Tibial nerve (tissue), 4 donors: ENCODE data around the gene FLOT1. TPM values are rescaled to one million over a fixed set of nuclear protein-coding genes. Genes with fewer than 3 reads are reported as not detected.
"Not testable (repeated sequence)": the region's sequence is repeated elsewhere in the genome, so short reads cannot be mapped to it uniquely, and the experiment has no call there.

Experiments
- DNase-seq, 2 donors: peaks; one replicate each; pipeline ENCODE4 v3.0.0-alpha.2; 2019; ENCODE audit warnings: low spot score in 2 of 2
- H3K27ac ChIP-seq, 4 donors: fragments of 200-600 bp; sonication (generic) in 3 of 4; one replicate each; pipeline ENCODE4 v1.5.1; 2017 to 2019; ENCODE audit warnings: mild to moderate bottlenecking in 1 of 4
- H3K27me3 ChIP-seq, 2 donors: fragments of 200-600 bp; sonication (generic) in 1 of 2; one replicate each; pipeline versions ENCODE4 v1.5.1 to v1.6.0; 2017 to 2019
- H3K36me3 ChIP-seq, 3 donors: fragments of 200-600 bp; sonication (generic); one replicate each; pipeline ENCODE4 v1.5.1; 2018 to 2019
- H3K4me1 ChIP-seq, 4 donors: fragments of 200-600 bp; sonication (generic) in 3 of 4; one replicate each; pipeline ENCODE4 v1.5.1; 2017 to 2019
- H3K4me3 ChIP-seq, 4 donors: fragments of 200-600 bp; sonication (generic) in 3 of 4; one replicate each; pipeline ENCODE4 v1.5.1; 2017 to 2019; ENCODE audit warnings: mild to moderate bottlenecking in 1 of 4, moderate library complexity in 1 of 4
- H3K9me3 ChIP-seq, 4 donors: fragments of 200-600 bp; sonication (generic) in 3 of 4; one replicate each; pipeline ENCODE4 v1.5.1; 2017 to 2019
- CTCF ChIP-seq, 5 experiments: fragments of 200-600 bp in 3 of 5; fragments of 450-650 bp in 2 of 5; sonication (generic) in 3 of 5; IDR thresholded peaks; one replicate each; pipeline ENCODE4 v1.5.1; 2016 to 2019; ENCODE audit warnings: antibody characterized with exemption in 5 of 5, mild to moderate bottlenecking in 3 of 5, moderate library complexity in 2 of 5
- EP300 ChIP-seq, 2 donors: sonication (generic); formaldehyde crosslinking; IDR thresholded peaks; one replicate each; pipeline ENCODE4 v1.6.1; 2017; ENCODE audit warnings: antibody characterized with exemption in 2 of 2, mild to moderate bottlenecking in 1 of 2
- POLR2A ChIP-seq, 2 donors: fragments of 450-650 bp; IDR thresholded peaks; one replicate each; pipeline ENCODE4 v1.6.1; 2017; ENCODE audit warnings: antibody characterized with exemption in 2 of 2, mild to moderate bottlenecking in 2 of 2, moderate library complexity in 2 of 2
- WGBS, 2 donors: methylation state at CpG; one replicate each; pipeline ENCODE4 v1.1.5; 2018; 5-methylcytosine and 5-hydroxymethylcytosine counted together
- total RNA-seq, 4 donors: library from RNA; depleted of rRNA; stranded (reverse); fragments of >200 nt; gene quantifications; one replicate each; pipeline ENCODE4 v1.1.0, GENCODE V29; 2016

FLOT1 gene
- total RNA-seq, 4 donors from 2014 or later = 83.1 to 157 (median 94.6) TPM

- 8 to 9% methylated on average over 27 of the region's 27 CpGs for WGBS, 2 donors
- Histone ChIP-seq H3K4me3 (peak overlapping the region; percentile 68 to 85 (median 80)), H3K4me1 (peaks cover 0 to 69% (median 22%) of the 10 kb centered on the region in 4 donors), H3K27me3 (no peaks in the 10 kb centered on the region), H3K36me3 (peaks cover 0 to 46% (median 24%) of the 10 kb centered on the region in 3 donors), H3K9me3 (no peaks in the 10 kb centered on the region), H3K27ac (peak overlapping the region; percentile 66 to 95 (median 93))
- peak; percentile 72 to 88 for DNase-seq
- TF ChIP-seq POLR2A (IDR thresholded peaks at IDR 0.05) (no peak), CTCF (IDR thresholded peaks at IDR 0.05) (peak; percentile 95 to 98 (median 97)), EP300 (IDR thresholded peaks at IDR 0.05) (peak in 1 of 2 donors; percentile 62)
These were observed 20.0 kb downstream of the FLOT1 start for GRCh38 chr6:30722280-30723112.

DNA sequence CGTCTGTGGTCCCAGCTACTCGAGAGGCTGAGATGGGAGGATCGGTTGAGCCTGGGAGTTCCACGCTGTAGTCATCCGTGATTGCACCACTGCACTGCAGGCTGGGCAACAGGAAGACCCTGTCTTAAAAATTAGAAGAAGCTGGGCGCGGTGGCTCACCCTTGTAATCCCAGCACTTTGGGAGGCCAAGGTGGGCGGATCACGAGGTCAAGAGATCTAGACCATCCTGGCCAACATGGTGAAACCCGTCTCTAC is 20.5 kb downstream of the FLOT1 start:
- H3K27ac ChIP-seq = peak overlapping the region; percentile 66 to 95 (median 93)
- not testable (repeated sequence) for H3K9me3 ChIP-seq, H3K27me3 ChIP-seq, DNase-seq
- H3K36me3 ChIP-seq = peaks cover 0 to 41% (median 24%) of the 10 kb centered on the region in 3 donors
- 4 to 5% methylated on average over 10 of the region's 10 CpGs for WGBS, 2 donors
- H3K4me1 ChIP-seq = peaks cover 0 to 64% (median 22%) of the 10 kb centered on the region in 4 donors
- peak overlapping the region; percentile 68 to 85 (median 80) for H3K4me3 ChIP-seq

GRCh38 chr6:30721198-30722024 is 21.1 kb downstream of the FLOT1 start:
- H3K4me3 ChIP-seq = peak overlapping the region; percentile 68 to 95 (median 82)
- H3K27me3 ChIP-seq = no peaks in the 10 kb centered on the region
- 1% methylated on average over 44 to 45 of the region's 71 CpGs for WGBS, 2 donors
- peak overlapping the region; percentile 82 to 99 (median 94) for H3K27ac ChIP-seq
- DNase-seq = peak; percentile 83 to 84
- H3K9me3 ChIP-seq = no peaks in the 10 kb centered on the region
- peaks cover 0 to 37% (median 24%) of the 10 kb centered on the region in 3 donors for H3K36me3 ChIP-seq
- peak; percentile 55 to 78 (median 63) for TF ChIP-seq CTCF (IDR thresholded peaks at IDR 0.05)
- peak; percentile 51 to 83 for TF ChIP-seq EP300 (IDR thresholded peaks at IDR 0.05)
- TF ChIP-seq POLR2A (IDR thresholded peaks at IDR 0.05) = peak in 1 of 2 donors; percentile 58
- peaks cover 0 to 68% (median 24%) of the 10 kb centered on the region in 4 donors for H3K4me1 ChIP-seq

GRCh38 chr6:30720738-30721197 is 21.7 kb downstream of the FLOT1 start:
- H3K4me3 ChIP-seq = peak overlapping the region; percentile 68 to 95 (median 82)
- H3K4me1 ChIP-seq = peaks cover 0 to 68% (median 24%) of the 10 kb centered on the region in 4 donors
- WGBS, 2 donors = 0 to 1% methylated on average over 29 of the region's 29 CpGs
- H3K27ac ChIP-seq = peak overlapping the region; percentile 82 to 99 (median 94)
- H3K27me3 ChIP-seq = no peaks in the 10 kb centered on the region
- no peaks in the 10 kb centered on the region for H3K9me3 ChIP-seq
- H3K36me3 ChIP-seq = peaks cover 0 to 30% (median 24%) of the 10 kb centered on the region in 3 donors
- no peak for TF ChIP-seq CTCF (IDR thresholded peaks at IDR 0.05)
- peak; percentile 52 to 57 for DNase-seq

- TF ChIP-seq POLR2A (IDR thresholded peaks at IDR 0.05) (peak; percentile 74 to 91), CTCF (IDR thresholded peaks at IDR 0.05) (peak in 2 of 5 experiments; percentile 10 to 34), EP300 (IDR thresholded peaks at IDR 0.05) (peak; percentile 67 to 95)
- Histone ChIP-seq H3K27ac (peak within 1 kb of the TSS; percentile 82 to 99 (median 94)), H3K27me3 (no peaks in the 10 kb centered on the region), H3K4me3 (peak within 1 kb of the TSS; percentile 68 to 95 (median 82)), H3K36me3 (peaks cover 0 to 26% (median 24%) of the 10 kb centered on the region in 3 donors), H3K4me1 (peaks cover 0 to 64% (median 24%) of the 10 kb centered on the region in 4 donors), H3K9me3 (no peaks in the 10 kb centered on the region)
- peak; percentile 92 for DNase-seq
- WGBS, 2 donors = 0% methylated on average over 38 of the region's 38 CpGs
These were observed 22.4 kb downstream of the FLOT1 start, which contains the start of gene TUBB for GRCh38 chr6:30719791-30720737. TSS of gene TUBB (plus strand) at chr6:30720352. CDS start at chr6:30720507, 155 bp downstream.
